NCI-H226 (cell line): ENCODE data around the gene SIX3.

Experiments
- DNase-seq: peaks from one replicate; pipeline ENCODE4 v3.0.0-alpha.2; 2015

The SIX3 gene

DNA sequence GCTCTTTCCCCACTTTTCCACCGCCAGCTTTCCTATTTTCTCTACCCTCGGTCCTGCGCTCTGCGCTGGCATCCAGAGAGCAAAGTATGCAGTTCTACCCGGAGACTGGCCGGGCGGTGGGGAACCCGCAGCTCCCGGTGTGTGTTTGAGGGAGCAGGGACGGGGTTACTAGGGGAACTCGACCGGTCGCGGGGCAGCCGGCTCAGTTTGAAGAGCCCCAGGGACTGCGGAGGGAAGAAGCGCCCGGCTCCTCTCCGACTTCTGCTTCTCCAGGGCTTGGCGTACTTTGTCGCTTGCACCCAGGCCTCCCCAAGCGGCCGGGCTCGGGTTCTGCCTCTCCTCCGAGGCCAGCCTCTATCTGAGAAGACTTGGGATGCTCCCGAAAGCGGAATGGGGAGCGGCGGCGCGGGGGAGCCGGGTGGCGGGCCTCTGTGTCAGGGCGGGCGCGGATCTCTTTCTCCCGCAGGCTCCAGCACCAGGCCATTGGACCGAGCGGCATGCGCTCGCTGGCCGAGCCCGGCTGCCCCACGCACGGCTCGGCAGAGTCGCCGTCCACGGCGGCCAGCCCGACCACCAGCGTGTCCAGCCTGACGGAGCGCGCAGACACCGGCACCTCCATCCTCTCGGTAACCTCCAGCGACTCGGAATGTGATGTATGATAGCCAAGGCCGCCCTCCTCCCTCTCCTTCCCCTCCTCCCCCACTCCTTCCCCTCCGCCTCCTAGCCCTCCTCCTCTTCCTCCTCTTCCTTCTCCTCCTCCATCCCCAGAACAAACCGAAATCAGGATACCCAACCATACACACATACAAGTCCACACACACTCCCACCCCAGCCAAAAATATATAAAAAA, 2.8 kb downstream of the SIX3 start:
- no peak for DNase-seq

DNA sequence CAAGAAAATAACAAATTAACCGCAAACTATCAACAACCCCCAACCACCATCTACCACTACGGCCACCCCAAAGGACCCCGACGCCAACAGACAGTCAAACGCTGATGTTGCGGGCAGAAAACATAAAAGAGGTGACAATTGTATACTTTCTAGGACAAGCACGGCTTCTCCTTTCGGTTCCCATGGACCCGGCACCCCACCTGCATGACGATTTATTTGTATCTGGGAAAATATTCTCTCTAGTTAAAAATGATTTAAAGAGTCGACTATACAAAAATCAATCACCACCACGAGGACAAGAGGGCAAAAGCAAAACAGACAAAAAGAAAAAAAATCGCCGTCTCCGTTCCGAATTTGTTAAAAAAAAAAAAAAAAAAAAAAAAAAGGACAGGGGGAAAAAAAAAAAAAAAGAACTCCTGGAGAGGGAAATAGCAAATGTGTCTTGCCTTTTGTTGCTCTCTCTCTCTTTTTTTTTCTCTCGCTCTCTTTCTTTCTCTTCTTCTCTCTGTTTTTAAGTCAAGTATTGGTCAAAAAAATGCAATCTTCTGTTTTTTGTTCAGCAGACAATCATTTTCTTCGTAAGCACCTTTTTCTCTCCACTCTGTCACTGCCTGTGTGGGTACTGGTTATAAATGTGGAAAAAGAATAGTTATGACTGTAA, 3.6 kb downstream of the SIX3 start:
- DNase-seq: no peak

DNA sequence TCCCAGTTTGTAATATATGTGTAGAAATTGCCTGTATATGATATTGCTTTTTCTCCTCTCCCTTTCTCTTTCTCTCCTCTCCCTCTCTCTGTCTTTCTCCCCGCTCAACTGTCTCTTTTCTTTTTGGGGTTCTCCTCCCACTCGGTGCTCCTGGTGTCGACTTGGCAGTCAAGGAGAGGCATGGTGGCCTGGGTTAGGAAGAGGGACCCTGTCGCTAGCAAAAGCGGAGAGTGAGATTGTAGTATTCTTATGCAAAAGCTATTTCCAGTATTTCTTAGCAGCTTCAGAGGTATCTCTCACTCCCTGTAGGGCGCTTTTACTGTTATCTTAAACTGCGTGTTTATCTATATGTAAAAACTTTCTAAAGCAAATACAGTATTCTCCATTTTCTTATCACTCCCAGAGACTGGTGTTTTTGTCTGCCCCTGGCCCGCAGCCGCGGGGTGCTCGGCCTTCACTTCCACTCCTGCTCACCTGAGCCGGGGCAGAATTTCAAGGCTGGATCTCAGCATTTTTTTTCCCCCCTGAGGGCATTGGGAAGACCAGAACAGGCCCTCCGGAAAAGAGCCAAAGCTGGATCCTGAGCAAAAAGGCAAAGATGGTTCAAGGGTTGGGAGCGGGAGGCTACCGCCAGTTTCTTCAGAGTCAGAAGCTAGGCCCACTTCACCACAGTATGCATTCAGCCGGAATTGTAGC, 4.3 kb downstream of the SIX3 start:
- DNase-seq: no peak

DNA sequence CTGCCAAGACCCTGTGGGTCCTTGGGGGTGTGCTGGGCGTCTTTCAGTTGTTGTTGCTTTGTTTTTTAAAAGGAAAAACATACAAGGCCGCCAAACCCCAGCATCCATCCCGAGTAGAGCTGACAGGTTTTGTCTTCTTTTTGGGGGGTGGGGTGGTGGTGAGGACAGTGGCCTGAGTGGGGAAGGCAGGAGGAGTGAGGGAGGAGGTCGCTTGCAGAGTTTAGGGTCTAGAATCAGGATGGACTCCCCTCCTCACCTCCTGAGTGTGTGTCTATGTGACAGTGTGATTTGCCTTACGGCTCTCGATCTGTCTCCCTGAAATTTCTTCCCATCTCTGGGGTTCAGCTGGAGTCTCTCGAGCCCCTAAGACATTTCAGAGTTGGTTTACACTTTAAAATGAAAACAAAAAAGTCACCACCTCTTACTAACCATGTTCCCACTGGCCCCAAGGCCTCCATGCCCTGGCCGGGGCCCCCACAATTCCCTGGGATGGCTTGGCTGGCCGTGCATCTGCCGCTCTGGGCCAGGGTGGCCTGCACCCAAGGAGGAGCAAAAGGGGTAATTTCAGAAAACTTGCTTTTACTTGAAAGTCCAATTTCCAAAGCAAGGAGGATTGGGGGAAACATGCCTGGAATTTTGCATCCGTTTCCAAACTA, 5.0 kb downstream of the SIX3 start:
- DNase-seq: no peak

DNA sequence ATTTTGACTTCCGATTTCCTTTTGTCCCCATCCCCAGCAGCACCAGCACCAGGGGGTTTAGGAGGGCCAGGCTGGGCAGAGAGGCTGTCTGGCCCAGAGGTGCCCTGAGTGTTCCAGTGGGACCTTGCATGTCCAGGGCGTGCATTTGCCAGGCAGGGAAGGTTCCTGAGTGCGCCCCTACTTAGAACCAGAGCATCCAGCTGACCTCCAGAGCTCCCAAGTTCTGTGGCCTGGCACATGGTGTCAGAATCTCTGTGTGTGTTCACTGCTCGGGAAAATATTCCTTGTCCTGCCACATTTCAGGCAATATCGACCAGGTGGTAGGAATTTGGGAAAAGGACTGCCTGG, 5.5 kb downstream of the SIX3 start:
- no peak for DNase-seq

DNA sequence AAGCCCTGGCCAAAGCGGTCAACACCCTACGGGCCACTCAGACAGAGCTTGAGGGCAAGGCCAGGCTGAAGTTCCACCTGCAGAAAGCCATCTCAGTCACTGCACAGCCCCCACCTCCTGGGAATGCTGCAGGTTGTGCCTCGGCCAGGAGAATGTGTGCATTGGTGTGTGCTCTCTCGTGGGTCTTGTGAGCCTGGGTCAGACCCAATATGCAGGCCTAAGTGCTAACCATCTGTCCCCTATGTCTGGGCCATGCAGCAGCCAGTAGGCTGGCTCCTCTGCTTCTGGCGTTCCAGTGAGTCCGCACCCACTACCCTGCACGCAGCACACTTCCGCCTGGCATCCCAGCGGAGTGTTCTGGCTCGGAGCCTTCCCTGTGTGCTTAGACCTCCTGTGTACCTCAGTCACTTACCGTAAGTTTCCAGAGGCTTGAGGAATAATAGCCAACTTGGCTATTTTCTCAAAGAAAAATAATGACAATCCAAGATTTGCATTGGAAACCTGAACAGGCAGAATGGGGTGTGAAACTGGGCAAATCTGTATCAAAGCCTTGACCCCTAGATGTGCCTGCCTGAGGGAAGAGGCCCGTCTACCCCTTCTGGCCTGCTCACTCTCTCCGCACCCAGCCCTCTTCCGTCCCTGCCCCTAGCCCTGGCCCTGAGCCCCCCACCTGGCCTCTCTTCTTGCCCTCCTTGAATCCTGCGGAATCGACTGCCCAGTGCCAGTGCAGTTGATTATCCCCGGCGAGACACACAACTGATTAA, 7.2 kb downstream of the SIX3 start:
- no peak for DNase-seq

DNA sequence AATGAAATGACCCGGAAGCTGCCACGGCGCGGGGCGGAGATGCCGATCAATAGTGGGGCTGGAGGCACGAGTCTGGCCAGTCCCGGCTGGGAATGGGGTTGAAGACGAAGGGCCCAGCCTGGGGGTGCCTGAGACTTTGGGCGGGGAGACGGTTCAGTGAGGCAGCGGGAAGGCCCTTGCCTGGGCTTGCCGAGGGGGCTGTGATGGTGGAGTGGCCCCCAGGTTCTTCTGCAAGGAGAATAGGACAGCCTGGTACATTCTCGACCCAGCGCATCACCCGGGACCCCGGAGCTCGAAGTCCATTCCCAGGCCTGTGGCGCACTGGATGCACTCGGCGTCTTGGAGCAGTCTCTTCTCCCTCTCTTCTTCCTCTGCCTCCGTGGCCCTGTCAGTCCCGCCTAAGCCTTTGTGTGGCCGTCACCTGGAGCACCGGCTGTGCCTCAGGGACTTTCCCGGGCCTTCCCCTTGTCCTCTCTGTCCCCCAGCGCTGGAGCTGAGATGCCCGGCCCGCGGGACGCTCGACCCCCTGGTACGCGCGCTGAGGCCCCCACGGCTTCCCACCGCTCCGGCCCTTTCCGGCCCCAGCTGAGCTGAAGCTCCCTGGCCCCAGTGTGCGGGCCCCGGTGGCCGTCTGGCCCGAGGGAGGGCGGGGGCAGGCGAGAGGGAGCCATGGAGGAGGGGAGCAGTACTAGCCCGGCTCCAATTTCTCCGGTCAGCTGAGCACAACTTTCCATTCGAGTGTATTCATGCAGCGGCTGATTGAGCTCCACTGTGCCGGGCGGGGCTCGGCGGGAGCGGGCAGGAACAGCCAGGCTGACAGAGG, 8.0 kb downstream of the SIX3 start:
- no peak for DNase-seq

DNA sequence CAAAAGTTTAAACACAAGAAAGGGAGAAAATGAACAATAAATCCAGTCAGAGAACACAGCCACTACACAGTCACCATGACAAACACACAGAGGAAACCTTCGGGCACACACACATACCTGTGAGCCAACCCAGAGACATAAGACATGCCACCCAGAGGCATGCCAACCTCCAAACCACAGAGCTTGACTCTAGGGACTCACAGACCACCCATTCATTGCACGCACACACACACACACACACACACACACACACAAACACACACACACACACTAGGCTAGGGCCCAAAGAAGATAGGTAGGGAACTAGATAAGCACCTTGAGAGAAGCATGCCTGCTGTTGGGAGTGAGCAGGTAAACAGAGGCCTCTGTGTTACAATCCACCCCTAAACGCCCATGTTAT, 9.1 kb downstream of the SIX3 start:
- no peak for DNase-seq

DNA sequence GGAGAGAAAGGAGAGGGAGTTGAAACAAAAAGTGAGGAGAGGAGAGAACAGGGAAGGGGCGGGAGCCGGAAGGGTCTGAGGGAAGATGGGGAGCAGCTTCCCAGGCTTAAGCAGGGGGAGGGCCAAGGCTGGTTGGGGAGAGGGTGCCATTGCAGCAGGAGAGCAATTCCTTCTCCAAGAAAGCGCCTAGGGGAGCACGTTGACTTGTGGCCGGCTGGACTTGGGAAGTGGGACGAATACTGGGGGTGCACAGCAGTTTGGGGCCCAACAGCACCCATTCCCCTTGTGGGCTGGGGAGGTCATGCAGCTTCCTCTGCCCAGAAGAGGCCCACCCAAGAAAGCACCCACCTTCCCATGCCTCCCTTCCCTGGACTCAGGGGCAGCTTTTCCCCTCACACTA, 9.6 kb downstream of the SIX3 start:
- no peak for DNase-seq

DNA sequence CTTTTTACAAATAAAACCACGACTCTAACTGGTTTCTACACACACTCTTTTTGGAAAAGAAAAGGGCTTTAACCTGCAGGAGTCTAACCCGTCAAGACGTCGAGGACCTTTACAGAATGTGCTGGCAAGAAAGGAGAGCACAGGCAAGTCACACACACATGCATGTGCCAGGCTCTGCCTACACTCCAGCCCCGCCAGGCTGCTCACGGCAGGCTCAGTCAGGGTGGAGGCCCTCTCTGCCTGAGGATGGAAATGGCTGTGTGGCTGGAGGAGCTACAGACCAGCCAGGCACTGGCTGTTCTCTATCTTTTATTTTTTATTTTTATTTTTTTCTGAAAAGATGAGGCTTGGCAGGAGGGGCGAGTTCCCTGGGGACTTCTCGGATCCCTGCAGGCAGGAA, 10.2 kb downstream of the SIX3 start:
- no peak for DNase-seq

DNA sequence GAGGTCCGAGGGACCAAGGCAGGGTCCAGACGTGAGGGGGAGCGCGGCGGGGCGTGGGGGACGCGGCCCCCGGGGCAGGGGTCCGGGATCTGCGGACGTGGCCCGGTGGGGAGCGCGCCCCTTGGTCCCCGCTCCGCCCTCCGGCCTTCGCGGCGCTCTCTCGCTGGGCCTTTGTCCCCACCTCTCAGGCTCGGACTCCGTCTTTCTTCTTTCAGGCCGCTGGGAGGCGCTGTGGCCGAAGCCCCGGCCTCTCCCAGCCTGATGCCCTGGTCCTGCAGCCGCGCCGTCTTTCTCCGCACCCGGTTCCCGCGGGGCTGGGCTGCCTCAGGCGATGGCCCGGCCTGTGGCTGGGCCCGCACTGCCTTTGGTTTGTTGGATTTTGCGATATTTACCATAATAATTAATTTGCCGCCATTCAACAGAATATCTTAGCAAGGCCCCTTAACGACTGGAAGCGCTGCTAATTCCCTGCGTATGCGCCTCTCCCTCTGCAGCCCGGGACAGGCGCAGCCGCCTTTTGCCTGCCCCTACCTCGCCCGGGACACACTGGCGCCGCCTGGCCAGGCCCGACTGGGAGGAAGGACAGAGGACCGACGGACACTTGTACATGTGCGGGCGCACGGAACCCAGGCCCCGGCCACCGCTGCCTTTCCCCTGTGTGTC, 10.8 kb downstream of the SIX3 start:
- DNase-seq: peak; percentile 20

DNA sequence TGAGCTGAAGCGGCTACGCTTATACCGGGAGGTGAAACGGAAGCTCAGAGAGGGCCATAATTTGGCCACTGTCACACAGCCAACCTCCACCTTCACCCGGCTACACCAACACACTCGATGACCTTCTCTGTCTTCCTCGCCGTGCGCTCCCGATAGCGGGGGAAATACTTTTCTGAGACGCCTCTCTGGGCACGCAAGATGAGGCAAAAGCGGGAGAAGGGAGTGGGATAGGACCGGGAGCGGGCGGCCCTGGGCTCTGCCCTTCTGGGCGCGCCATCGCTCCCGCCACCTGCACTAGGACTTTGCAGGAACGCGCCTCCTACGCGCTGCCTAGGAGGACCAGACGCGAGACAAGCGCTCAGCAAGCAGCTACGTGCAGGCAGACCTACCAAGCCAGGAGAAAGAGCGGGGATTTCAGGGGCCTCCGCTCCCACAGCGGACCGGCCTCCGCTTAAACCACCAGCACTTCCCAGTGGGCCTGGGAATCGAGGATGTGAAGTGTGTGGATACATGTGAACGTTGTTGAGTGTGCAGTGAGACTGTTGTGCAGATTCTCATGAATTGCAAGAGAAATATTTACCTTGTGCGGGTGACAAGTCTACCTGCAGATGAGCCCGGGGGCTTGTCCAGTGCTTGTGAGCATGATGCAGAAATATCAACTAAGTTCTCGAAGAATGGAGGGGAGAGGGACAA, 11.4 kb downstream of the SIX3 start:
- no peak for DNase-seq

DNA sequence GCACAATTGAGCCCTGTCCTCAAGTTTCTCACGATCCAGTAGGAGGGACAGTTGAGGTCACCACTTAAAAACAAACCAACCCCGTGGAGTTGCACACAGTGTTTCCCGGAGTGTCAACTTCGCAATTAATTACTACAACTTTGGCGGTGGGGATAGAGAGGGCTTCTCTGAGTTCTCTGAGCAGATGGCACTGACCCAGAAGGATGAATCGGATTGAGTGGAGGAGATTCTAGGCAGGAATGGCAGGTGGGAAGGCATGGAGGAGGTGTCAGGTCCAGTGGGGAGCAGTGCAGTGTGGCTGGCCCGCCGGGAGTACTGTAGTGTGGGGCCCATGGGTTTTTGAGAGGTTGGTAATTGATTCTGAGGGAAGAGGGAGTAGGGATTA, 12.0 kb downstream of the SIX3 start:
- no peak for DNase-seq

DNA sequence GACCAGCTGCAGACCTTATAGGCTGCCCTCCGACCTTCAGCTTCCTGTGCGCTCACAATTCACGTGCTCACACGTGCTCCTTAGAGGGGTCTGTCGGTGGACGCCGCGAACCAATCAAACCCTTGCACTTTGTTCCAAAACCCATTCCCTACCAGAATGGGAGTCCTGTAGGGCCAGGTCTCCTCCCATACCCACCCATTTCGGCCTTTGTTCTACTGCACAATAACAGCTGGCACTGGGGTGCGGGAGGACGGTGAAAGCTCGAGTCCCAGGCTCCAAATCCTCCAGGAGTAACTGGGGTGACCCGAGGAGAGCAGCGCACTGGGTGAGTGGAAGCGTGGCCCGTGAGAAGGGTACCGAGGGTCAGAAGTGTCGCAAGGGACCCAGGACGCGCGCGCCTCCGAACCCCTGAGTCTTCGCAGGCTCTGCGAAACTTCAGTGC, 13.0 kb downstream of the SIX3 start:
- DNase-seq: no peak

DNA sequence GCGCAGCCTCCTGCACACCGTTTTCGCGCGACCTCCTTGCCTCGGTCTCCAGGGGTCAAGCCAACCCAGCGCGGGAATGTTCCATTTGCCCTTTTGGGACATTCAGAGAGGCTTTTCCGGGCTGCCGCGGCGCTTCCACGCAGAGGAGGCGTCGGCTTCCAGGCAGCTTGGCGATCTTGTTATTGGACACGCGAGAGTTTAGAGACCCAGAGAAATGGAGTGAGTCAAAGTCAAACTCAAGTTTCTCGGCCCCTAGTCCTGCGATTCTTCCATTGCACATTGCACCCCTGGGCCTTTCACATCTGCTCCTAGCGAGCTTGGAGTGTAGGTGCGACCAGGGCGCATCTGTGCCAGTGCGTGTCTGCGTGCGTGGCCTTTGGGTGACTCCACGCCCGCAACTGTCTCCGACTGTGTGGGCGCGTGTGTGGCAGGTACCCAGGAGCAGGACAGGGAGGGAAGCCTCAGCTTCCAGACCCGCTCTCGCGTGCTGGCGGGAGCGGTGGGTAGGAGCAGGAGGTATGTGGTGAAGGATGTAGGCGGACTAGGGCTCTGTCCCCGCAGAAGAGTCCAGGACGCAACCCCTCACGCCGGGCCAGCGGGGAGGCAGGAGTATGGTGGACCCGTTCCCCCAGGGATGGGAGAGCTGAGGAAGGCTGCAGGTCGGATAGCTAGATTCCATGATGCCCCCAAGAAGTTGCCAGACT, 13.5 kb downstream of the SIX3 start:
- no peak for DNase-seq

DNA sequence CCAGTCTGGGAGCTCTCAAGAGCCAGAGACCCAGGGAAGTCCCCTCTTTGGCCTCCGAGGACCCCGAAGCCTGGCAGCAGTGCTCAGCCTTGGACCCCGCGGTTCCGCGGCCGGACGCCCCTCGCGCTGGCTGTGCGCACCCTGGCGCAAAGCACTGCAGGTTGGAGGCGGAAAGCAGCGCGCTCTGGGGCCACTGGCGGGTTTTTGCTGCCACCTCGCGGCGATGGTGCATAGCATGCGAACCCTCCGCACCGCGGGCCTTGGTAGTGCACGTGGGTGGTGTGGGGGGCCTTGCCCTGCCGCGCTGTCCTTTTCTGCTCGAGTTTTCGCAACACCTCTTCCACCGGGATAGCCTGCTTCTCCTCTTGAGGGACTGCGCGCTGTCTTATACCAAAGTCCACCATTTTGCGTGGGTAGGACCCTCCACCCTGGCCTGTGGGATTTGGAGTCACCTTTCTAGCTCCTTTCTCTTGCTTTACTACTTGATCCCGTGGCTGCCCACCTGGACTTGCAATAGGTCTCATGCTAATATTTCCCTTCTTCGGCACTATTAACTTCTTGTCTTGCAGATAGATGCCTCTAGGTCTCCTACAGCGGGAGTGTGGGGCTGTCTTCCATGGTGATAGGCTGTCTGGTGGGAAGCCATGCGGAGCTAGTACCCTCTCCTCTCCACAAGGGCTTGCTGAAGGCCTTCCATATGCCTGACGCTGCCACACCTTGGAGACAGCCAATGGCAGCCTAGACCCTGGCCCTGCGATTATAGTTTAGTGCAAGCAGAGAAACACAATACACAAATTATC, 14.3 kb downstream of the SIX3 start:
- DNase-seq: peak; percentile 56

DNA sequence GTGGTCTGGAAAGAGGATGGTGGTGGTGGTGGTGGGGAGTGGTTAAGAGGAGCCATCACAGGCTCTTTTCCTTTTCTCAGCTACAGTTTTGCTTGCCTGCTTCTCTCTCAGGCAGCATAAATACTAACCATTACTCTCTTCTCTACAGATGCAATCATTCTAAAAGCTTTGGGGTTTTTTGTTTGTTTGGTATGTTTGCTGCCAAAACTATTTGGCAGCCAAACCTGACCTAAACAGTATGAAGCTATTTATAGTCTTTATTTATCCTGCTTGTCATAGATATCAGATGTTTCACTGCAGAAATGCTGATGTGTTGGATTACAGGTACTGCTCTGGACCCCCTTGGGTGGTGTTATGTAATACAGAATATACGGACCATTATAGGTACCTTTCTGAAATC, 15.3 kb downstream of the SIX3 start:
- no peak for DNase-seq

DNA sequence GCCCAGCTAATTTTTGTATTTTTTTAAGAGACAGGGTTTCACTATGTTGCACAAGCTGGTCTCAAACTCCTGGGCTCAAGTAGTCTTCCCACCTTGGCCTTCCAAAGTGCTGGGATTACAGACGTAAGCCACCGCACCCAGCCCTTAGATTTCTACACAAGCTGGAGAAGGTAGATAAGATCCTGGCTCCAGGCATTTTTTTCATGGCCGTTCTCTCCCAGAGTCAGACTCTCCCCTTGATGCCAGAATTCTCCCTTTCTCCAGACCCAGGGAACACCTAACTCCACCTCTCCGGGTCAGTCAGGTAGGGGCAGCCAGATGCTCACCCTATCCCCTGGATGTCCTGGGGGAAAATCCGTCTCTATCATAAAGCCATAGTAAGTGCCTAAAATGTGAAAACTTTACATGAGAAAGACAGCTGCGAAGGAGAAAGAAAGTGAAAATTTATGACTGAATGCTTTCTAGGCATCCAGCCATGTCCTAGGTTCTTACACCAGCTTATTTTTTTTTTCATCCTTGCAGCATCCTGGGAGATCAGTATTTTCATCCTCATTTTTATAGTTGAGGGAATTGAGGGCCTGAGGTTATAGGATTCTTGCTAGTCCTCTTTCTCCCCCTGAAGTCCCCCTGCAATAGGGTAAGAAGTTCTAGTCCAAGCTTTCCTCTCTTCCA, 16.3 kb downstream of the SIX3 start:
- no peak for DNase-seq

DNA sequence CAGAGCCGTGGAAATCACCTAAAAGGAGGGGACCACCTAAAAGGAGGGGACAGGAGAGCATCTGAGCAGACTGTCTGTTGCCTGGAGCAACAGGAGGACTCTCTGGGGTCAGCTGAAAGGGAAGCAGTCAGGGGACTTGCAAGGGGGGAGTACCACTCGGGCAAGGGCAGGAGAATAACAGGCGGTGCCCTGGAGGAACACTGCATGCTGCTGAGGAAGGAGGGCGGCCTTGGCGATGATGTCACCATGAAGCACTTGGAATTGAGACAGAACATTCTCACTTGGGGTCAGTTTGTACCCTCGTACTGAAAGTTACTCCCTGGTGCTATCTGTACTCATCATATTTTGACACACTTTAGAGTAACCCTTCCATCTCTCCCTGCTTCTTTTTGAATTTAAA, 18.4 kb downstream of the SIX3 start:
- DNase-seq: no peak
